Fibroblast of lung (primary cell): Measurements from ENCODE around the gene APOBEC3H.

Source experiments
- EZH2 ChIP-seq: IDR thresholded peaks from 2 replicates; pipeline ENCODE4 v1.5.1; 2012; ENCODE audit warnings: low read length, control low read depth, mild to moderate bottlenecking; ENCODE audit errors: missing control alignments
- TF ChIP-seq, protein P1 (sequence below), 2 donors: IDR thresholded peaks in 1 of 2; conservative IDR thresholded peaks in 1 of 2; 1 replicate in 1 of 2; 2 replicates in 1 of 2; pipeline ENCODE4 v1.5.1; 2011 to 2012; ENCODE audit warnings: low read length in 2 of 2, control low read depth in 1 of 2, inconsistent platforms in 1 of 2, low read depth in 1 of 2, mild to moderate bottlenecking in 1 of 2

DNA sequence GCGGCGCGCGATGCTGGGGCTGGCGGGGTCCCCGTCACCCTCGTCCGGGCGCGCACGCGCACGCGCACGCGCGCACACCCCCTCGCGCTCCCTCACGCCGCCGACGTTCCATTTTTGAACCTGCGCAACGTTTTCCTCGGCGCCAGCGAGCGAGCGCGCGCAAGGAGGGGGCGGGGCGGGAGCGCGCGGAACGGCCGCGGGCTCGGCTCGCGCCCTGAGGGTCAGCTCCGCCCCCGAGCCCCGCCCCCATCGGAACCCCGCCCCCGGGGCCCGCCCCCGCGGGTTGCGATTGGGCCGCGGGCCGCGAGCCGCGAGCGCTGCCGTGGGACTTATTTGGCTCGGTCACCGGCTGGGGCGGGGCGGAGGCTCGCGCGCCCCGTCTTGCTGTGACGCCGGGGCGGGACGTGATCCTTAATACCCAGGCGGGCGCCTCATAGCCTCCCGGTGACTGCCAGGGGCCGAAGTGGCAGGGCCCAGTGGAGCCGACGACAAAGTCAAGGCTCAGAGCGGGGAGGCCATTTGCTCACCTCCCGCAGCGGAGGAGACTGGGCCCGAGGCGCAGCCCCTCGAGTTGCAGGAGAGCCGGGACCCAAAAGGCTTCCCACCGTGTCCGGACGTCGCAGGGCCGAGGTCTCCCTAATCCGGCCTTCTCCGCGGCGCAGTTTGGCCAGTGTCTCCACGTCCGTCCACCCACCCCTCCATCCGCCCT, 55.6 kb downstream of the APOBEC3H start, which contains the start of gene CBX7:
- TF ChIP-seq EZH2, result no peak
- TF ChIP-seq, protein P1, sequence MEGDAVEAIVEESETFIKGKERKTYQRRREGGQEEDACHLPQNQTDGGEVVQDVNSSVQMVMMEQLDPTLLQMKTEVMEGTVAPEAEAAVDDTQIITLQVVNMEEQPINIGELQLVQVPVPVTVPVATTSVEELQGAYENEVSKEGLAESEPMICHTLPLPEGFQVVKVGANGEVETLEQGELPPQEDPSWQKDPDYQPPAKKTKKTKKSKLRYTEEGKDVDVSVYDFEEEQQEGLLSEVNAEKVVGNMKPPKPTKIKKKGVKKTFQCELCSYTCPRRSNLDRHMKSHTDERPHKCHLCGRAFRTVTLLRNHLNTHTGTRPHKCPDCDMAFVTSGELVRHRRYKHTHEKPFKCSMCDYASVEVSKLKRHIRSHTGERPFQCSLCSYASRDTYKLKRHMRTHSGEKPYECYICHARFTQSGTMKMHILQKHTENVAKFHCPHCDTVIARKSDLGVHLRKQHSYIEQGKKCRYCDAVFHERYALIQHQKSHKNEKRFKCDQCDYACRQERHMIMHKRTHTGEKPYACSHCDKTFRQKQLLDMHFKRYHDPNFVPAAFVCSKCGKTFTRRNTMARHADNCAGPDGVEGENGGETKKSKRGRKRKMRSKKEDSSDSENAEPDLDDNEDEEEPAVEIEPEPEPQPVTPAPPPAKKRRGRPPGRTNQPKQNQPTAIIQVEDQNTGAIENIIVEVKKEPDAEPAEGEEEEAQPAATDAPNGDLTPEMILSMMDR (conservative IDR thresholded peaks at IDR 0.05 in 1 of 2, IDR thresholded peaks at IDR 0.05 in 1 of 2; ENCODE audit: low read depth in 1 of 2, low read length in 2 of 2), result no peak
